GM10847 (cell line): ENCODE data around the gene ENDOV.
A peak's percentile ranks its signal among the peaks of the same experiment; 100 is the strongest.

Source experiments
- POLR2A ChIP-seq: IDR thresholded peaks from 2 replicates; pipeline ENCODE4 v1.6.1; 2011; ENCODE audit not compliant: insufficient read length; ENCODE audit errors: extremely low read depth

ENDOV gene

DNA sequence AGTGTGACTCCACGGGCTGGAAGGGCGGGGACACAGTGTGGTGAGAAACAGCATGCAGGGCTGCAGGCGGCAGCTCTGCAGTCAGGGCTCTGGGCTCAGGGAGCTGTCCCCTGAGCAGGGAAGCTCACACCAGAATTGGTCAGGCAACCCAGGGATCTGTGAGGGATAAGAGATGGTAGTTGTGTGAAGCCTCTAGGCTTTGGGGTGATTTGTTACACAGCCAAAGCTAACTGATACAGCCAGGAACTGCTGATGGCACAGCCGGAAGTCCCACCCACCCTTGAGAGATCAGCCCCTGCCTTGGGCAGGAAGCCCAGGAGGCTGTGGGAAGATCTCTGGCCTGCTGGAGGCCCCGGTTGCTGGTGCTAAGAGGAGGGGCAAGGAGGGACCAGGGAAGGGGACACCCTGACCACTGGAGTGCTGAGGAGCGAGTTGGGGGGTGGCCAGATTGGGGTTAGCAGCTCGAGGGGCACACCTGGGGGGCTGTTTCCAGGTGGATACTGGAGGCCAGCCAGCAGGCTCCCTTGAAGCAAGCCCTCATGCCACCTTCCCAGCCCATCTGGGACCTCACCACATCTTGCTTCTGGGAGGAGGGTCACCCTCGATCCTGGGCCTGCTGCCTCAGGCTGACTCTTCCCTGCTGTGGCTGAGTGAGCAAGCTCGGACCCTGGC lies 36.3 kb downstream of the ENDOV start:
- no peak for TF ChIP-seq POLR2A

DNA sequence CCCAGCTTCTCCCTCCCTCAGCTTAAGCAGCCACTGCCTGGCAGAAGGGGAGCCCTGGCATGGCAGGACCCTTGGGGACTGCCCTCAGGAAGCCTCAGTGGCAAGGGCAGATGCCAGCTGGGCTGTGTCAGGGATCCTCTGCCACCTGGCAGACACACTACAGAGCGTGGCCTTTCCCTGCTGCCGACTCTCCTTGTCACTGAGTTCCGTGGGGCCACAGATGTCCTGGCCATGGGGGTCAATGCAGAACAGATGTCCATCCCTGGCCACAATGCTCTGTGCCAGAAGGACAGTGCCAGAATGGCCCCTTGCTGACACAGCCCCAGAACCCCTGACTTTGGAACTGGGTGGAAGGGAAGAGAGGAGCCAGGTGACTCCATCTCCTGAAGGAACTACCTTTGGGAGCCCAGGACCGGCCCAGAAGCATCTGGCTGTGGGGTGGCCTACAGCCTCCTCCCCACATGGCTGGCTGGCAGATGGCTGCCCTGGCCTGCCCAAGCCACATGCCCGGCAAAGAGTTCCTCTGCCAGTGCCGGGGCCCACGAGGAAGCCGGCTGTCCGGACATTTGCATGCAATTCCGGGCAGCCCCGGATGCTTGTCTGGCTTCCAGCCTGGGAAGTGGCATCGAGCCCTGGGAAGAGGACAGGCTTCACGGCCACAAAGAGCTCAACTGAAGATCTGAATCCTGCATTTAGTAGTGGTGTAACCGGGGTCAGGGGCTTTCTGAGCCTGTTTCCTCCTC lies 37.4 kb downstream of the ENDOV start:
- no peak for TF ChIP-seq POLR2A

DNA sequence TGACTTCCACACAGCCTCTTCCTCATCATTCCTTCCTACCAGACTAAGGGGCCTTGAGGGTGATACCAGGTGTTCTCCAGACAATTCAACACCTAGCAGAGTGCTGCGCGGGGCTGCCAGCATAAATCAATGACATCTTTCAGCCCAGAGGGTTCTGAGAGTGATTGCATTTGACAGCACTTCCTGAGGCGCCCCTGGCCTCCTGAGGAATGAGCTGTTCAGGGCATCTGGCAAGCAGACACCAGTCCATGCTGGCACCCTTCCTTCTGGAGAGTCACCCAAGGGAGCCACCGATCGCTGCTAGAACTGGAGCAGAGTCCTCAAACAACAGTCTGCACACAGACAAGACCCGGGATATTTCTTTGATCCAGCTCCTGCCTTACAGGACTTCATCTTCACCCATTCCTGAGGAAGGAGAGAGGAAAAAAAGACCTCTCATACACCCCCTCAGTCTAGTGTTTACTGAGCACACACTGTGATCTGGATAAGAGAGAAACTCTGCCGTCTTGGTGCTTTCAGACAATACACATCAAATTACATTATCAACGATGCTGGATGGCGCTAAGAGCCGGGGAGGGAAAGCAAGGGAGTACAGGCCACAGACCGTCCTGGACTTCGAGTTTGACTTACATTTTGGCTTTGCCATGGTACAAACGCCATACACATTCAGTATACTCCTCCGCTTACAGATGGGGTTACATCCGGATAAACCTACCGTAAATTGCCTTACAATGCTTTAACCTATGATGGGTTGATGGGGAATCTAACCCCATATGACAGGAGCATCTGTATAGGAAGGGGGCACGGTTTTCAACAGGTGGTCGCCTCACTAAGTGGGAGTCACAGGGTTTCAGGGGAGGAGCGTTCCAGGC lies 38.4 kb downstream of the ENDOV start:
- no peak for TF ChIP-seq POLR2A

GRCh38 chr17:80453998-80454556 lies 39.1 kb downstream of the ENDOV start:
- TF ChIP-seq POLR2A, result no peak

DNA sequence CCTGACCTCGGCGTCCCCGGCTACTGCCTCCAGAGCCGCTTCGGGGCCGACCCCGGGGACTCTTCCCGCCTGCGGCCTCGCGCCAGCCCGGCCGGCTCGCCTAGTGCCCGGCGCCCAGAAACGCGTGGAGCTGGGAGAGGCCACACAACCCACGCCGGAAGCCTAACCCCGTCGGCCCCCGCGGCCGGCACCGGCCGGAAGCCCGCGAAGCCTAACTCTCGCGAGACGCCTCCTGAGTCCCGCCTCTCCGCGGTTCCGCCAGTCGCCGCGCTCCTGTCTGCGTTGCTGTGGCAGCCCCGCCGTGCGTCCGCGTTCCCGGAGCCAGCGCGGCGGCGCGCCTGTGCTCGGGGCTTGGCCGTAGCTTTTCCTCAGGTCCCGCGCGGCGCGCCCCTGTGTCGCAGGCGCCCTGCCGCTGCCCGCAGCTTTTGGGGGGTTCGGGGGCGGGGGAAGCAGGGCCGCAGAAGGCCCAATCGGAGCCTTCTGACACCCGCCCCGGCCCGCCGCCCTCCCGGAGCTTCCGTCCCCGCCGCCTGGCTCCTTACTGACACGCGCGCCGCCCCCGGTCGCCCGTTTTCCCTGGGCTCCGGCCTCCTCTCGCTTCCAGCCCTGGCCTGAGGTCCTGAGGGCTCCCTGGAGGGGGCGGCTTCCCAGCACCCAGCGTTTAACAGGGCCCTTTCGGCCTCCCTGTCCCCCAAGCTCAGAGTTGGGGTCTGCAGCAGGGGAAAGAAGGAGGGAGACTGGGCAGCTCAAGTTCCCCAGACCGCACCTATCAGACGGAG lies 39.8 kb downstream of the ENDOV start:
- TF ChIP-seq POLR2A, result peak; percentile 80

GRCh38 chr17:80455336-80455710 lies 40.4 kb downstream of the ENDOV start:
- TF ChIP-seq POLR2A, result no peak

GRCh38 chr17:80455784-80456183 lies 40.8 kb downstream of the ENDOV start:
- no peak for TF ChIP-seq POLR2A

DNA sequence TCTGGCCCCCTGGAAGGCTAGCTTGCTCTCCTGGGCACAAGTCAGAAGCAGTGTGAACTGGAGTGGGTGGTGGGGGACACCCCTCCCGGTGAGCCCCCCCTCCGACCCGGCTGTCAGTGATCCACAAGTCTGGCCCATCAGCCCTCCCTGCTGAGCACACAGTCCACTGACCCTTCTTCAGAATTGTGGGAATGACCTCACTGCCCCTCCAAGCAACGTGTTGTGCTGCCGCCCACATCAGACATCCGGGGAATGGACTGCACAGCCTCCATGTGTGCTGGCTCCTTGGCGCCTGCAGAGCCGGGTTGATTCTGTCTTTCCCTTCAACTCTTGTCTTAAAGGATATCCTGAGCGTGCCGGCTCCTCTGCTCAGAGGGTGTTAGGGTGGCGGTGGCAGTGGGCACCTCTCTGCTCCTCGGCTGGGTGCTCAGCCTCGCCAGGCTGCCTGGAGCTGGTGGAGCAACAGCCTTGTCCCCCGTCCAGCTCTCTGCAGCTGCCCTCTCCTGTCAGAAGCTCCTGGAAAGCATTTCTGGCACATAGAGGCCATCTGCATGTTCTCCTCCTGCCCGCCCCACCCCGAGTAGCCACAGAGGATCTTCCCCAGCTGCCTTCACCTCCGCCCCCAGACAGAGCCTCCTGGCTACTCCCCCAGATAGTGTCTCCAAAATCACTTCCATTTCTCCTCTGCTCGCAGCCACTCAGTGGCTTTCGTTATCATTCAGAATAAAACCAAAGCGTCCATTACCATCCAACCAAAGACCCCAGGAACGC lies 41.7 kb downstream of the ENDOV start:
- TF ChIP-seq POLR2A, result no peak

DNA sequence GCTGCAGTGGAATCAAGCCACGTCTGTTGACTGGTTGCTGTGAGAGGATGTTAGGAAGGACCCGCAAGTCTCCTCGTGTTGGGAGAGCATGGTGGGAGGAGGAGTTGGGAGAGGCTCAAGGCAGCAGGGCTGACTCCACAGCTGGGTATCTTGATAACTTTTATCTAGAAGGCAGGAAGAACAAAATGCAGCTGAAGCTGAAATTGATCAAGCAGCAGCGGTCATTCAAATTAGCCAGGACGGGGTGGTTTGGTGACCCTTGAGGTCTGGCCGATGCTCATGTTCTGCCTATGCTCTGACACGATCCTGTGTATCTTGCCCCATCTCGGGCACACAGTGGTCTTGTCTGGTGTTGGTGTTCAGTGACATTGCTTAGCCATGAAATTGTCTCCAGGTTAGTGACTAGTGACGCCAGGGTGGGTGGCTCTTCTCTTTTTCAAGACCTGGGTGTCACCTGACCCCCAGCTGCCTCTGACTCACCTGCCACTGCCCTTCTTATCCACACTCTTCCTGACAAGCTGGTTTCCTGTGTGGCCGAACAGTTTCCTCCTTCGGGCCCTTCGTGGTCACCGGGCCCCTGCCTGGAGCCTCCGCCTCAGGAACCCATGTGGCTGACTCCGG lies 42.4 kb downstream of the ENDOV start:
- no peak for TF ChIP-seq POLR2A

- no peak for TF ChIP-seq POLR2A
Measured at GRCh38 chr17:80458016-80458415, 43.0 kb downstream of the ENDOV start.

DNA sequence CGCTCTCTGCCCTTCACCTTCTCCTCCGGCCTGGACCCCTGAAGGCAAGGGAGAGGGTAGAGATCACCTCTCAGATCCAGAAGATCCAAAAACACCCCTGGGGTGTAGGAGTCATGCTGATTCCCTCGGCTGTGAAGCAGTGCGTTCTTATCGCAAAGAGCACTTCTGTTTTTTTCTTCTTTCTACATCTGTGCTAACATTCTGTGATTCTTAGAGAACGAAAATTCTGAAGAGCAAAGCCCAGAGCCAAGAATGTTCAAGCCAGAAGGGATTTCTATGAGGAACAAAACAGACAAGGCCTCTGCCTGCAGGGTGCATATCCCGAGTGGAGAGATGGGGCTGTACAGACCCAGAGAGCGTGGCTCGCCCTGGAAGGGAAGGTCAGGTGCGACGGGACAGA lies 44.3 kb downstream of the ENDOV start:
- no peak for TF ChIP-seq POLR2A

DNA sequence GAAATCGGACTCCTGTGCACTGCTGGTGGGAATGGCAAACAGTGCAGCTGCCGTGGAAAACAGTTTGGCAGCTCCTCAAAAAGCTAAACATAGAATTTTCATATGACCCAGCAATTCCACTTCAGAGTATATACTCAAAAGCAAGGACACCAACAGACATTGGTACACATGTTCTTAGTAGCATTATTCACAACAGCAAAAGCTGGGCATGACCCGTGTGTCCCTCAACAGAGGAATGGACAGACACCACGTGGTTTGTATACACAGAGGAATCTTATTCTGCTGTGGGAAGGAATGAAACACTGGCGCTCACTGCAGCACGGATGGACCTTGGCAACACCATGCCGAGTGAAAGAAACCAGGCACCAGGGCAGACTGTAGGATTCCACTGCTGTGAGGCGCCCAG lies 45.5 kb downstream of the ENDOV start:
- TF ChIP-seq POLR2A, result no peak

GRCh38 chr17:80461528-80462160 lies 46.7 kb downstream of the ENDOV start:
- TF ChIP-seq POLR2A, result no peak
